Measurements from ENCODE around the gene MYCL. TPM values are rescaled to one million over a fixed set of nuclear protein-coding genes. Genes with fewer than 3 reads are reported as not detected.

The MYCL gene
- polyA plus RNA-seq, 3 donors, result 0.33 to 14.7 TPM; not detected in 1

DNA sequence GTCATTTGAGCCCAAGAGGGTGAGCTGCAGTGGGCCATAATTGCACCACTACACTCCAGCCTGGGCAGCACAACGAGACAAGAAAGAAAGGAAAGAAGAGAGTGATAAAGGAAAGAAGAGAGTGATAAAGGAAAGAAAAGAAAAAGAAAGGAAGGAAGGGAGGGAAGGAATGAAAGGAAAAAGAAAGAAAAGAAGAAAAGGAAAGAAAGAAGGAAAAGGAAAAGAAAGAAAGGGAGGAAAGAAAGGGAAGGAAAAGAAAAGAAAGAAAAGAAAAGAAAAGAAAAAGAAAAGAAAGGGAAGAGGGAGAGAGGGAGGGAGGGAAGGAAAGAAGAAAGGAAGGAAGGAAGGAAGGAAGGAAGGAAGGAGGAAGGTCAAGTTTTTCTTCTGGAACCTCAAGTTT, 36.0 kb downstream of the MYCL start:
- 89 to 96% (median 92%) methylated on average over 1 of the region's 1 CpG for WGBS, 3 donors
- H3K27ac ChIP-seq (ENCODE audit: low read depth, low read length), result no peak overlapping the region

GRCh38 chr1:39863177-39863576, 38.5 kb downstream of the MYCL start:
- H3K27ac ChIP-seq (ENCODE audit: low read depth, low read length), result no peak overlapping the region
- WGBS, 3 donors, result 90 to 94% (median 94%) methylated on average over 5 of the region's 5 CpGs

- WGBS, 3 donors, result 97 to 99% (median 99%) methylated on average over 7 of the region's 7 CpGs
- no peak overlapping the region for H3K27ac ChIP-seq (ENCODE audit: low read depth, low read length)
Observed at GRCh38 chr1:39861003-39861402, 40.7 kb downstream of the MYCL start.

- no peak overlapping the region for H3K27ac ChIP-seq (ENCODE audit: low read depth, low read length)
- WGBS, 3 donors, result 84 to 95% (median 89%) methylated on average over 7 of the region's 7 CpGs
Observed at GRCh38 chr1:39859859-39860812, 41.6 kb downstream of the MYCL start.

DNA sequence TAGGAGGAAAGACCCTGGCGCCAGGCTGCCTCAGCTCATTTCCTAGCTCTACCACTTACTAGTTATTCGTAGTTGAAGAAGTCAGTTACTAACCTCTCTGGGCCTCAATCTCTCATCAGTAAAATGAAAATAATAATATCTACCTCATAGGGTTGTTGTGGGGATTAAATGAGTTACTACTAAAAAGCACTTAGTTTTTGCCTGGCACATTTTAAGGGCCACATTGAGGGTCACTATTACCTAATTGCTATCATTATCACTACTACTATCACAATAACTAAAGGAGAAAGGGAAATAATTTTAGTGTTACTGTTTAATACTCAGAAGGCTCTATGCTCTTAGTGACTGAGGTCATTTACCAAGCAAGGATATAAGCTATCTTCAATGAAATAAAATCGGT, 43.4 kb downstream of the MYCL start:
- 81 to 87% (median 87%) methylated on average over 3 of the region's 3 CpGs for WGBS, 3 donors

GRCh38 chr1:39857126-39857878, 44.4 kb downstream of the MYCL start:
- H3K27ac ChIP-seq (ENCODE audit: low read depth, low read length), result no peak overlapping the region
- WGBS, 3 donors, result 64 to 91% (median 89%) methylated on average over 3 of the region's 3 CpGs

More for the DNA sequence above, 43.4 kb downstream of the MYCL start:
- no peak overlapping the region for H3K27ac ChIP-seq (ENCODE audit: low read depth, low read length)

DNA sequence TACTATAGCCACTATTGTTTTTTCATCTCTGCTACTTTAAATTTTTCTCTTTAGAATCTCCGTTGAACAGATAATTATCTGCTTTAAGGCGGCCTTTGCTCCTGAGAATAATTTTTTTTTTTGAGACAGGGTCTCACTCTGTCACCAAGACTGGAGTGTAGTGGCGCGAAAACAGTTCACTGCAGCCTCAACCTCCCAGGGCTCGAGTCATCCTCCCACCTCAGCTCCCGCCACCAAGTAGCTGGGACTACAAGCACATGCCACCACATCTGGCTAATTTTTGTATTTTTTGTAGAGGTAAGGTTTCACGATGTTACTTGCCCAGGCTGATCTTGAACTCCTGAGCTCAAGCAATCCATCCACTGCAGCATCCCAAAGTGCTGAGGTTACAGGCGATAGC, 47.0 kb downstream of the MYCL start:
- no peak overlapping the region for H3K27ac ChIP-seq (ENCODE audit: low read depth, low read length)
- WGBS, 3 donors, result 95 to 96% (median 96%) methylated on average over 8 of the region's 8 CpGs

GRCh38 chr1:39854314-39854713, 47.4 kb downstream of the MYCL start:
- H3K27ac ChIP-seq (ENCODE audit: low read depth, low read length), result no peak overlapping the region

DNA sequence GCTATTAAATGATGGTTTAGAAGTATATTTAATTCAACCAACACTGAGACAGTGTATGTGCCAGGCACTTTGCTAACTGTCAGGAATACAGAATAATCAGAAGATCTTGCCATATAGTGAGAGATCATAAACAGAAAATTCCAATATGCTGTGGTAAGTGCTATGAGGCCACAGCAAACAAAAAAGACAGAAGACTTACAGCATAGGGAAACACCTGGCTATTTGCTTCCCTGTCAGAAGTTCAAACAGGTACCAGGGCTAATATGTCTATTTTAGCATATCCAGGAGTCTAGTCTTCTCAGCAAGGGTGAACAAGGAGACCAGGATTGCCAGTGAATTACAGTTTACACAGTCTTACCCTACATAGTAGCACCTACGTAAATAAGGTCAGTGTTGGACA, 48.8 kb downstream of the MYCL start:
- no peak overlapping the region for H3K27ac ChIP-seq (ENCODE audit: low read depth, low read length)
- 74 to 96% (median 83%) methylated on average over 1 of the region's 1 CpG for WGBS, 3 donors

- H3K27ac ChIP-seq (ENCODE audit: low read depth, low read length), result no peak overlapping the region
- WGBS, 3 donors, result 35 to 78% (median 67%) methylated on average over 5 of the region's 5 CpGs
Observed at GRCh38 chr1:39852214-39852791, 49.4 kb downstream of the MYCL start.

GRCh38 chr1:39850606-39851216, 51.0 kb downstream of the MYCL start:
- 67 to 76% (median 71%) methylated on average over 3 of the region's 3 CpGs for WGBS, 3 donors
- H3K27ac ChIP-seq (ENCODE audit: low read depth, low read length), result no peak overlapping the region

DNA sequence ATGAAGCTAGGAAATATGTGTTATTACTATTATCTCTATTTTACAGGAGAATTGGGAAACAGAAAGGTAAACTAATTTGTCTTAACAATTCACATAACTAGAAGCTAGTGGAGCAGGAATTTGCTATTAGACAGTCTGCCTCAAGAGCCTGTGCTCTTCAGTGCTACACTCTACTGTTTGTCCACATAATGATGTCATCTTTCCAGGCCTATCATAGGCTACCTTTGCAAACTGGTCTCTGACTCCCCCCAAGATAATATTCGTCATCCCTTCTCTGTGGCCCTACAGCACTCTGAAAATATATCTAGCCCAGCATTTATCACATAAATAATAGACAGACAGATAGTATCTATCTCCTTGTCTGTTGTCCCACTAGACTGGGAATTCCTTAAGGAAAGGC, 52.5 kb downstream of the MYCL start:
- H3K27ac ChIP-seq (ENCODE audit: low read depth, low read length), result no peak overlapping the region
- 73 to 95% (median 91%) methylated on average over 1 of the region's 1 CpG for WGBS, 3 donors

GRCh38 chr1:39847940-39848339, 53.8 kb downstream of the MYCL start:
- no peak overlapping the region for H3K27ac ChIP-seq (ENCODE audit: low read depth, low read length)
- 95 to 98% (median 96%) methylated on average over 6 of the region's 6 CpGs for WGBS, 3 donors

DNA sequence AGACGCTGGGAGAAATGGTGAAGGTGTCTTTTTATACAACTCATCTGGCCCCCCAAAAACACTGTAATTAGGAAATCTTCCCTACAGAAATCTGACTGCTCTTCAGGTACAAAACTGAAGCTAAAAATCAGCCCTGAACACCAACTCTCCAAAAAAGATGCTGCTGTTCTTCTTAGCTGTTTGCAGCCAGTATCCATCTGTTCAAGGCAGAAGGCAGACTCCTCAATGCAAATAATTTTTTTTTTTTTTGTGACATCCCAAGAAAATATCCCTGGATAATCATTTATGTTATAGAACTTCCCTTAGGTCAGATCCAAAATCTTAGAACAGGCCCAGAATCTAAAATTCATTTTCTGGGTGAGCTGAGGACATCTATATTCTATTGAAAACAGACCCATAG, 54.9 kb downstream of the MYCL start:
- H3K27ac ChIP-seq (ENCODE audit: low read depth, low read length), result no peak overlapping the region
- 93 to 100% (median 97%) methylated on average over 1 of the region's 1 CpG for WGBS, 3 donors

GRCh38 chr1:39845569-39846566, 55.8 kb downstream of the MYCL start:
- 7 to 25% (median 17%) methylated on average over 7 of the region's 7 CpGs for WGBS, 3 donors
- H3K27ac ChIP-seq (ENCODE audit: low read depth, low read length), result no peak overlapping the region
